Endothelial cell of hepatic sinusoid (primary cell): ENCODE measurements around the gene FOXR2.

Source experiments
- in situ Hi-C: cut with HindIII; loops from 2 replicates; pipeline ENCODE4 v1.10.0; 2017; ENCODE audit warnings: low sequenced_read_pairs

FOXR2 gene

GRCh38 chrX:55623100-55623499, at the start of gene FOXR2:
Gene FOXR2, plus strand, starts transcription at chrX:55623400. Its CDS starts 312 bp downstream, at chrX:55623712.
- in situ Hi-C loops: no loop called here

GRCh38 chrX:55579115-55579514, 44.1 kb upstream of the FOXR2 start:
- in situ Hi-C loops: no loop called here

- in situ Hi-C loops: no loop called here
These were observed 40.8 kb upstream of the FOXR2 start for GRCh38 chrX:55582447-55582846.

- in situ Hi-C loops: no loop called here
These were observed 29.9 kb upstream of the FOXR2 start for GRCh38 chrX:55593296-55593695.

- in situ Hi-C loops: no loop called here
These were observed 29.4 kb upstream of the FOXR2 start for GRCh38 chrX:55593756-55594257.

- in situ Hi-C loops: no loop called here
These were observed 24.9 kb upstream of the FOXR2 start for GRCh38 chrX:55598333-55598732.

- in situ Hi-C loops: no loop called here
These were observed 3.7 kb upstream of the FOXR2 start for GRCh38 chrX:55619547-55619946.

GRCh38 chrX:55624403-55624802, 1.2 kb downstream of the FOXR2 start:
- in situ Hi-C loops: no loop called here

GRCh38 chrX:55636109-55636508, 12.9 kb downstream of the FOXR2 start:
- in situ Hi-C loops: no loop called here

GRCh38 chrX:55638933-55639332, 15.7 kb downstream of the FOXR2 start:
- in situ Hi-C loops: no loop called here

- in situ Hi-C loops: no loop called here
These were observed 17.7 kb downstream of the FOXR2 start for GRCh38 chrX:55640854-55641253.

- in situ Hi-C loops: no loop called here
These were observed 25.2 kb downstream of the FOXR2 start for GRCh38 chrX:55648434-55648833.

GRCh38 chrX:55659931-55660330, 36.7 kb downstream of the FOXR2 start:
- in situ Hi-C loops: no loop called here

GRCh38 chrX:55663584-55663983, 40.4 kb downstream of the FOXR2 start:
- in situ Hi-C loops: no loop called here

GRCh38 chrX:55668084-55668483, 44.9 kb downstream of the FOXR2 start:
- in situ Hi-C loops: no loop called here
